Neuronal stem cell (in vitro differentiated cells): ENCODE data around the gene EMP2.

ENCODE experiments used
- DNase-seq: peaks from one replicate; pipeline ENCODE4 v3.0.0-alpha.2; 2013; ENCODE audit warnings: low spot score
- H2AFZ ChIP-seq: one replicate; pipeline ENCODE4 v1.6.1; 2013; ENCODE audit warnings: mild to moderate bottlenecking, low read length, inconsistent platforms
- H2AK5ac ChIP-seq: 2 replicates; pipeline ENCODE4 v1.6.1; 2013; ENCODE audit warnings: low read depth, mild to moderate bottlenecking, inconsistent platforms, low read length, moderate library complexity, mixed read lengths
- H2BK120ac ChIP-seq: 2 replicates; pipeline ENCODE4 v1.6.1; 2013; ENCODE audit warnings: low read depth, mild to moderate bottlenecking, inconsistent platforms, low read length, moderate library complexity, mixed read lengths
- H2BK12ac ChIP-seq: one replicate; pipeline ENCODE4 v1.6.1; 2013; ENCODE audit warnings: low read length, inconsistent platforms
- H2BK15ac ChIP-seq: 2 replicates; pipeline ENCODE4 v1.6.1; 2013; ENCODE audit warnings: mild to moderate bottlenecking, low read length, inconsistent platforms, mixed read lengths
- H2BK5ac ChIP-seq: one replicate; pipeline ENCODE4 v1.6.1; 2013; ENCODE audit warnings: inconsistent platforms, mild to moderate bottlenecking, low read length, moderate library complexity
- H3K14ac ChIP-seq: one replicate; pipeline ENCODE4 v1.6.1; 2013; ENCODE audit warnings: low read length, inconsistent platforms
- H3K18ac ChIP-seq: 2 replicates; pipeline ENCODE4 v1.6.1; 2013; ENCODE audit warnings: low read length, inconsistent platforms
- H3K23ac ChIP-seq: 2 replicates; pipeline ENCODE4 v1.6.1; 2013; ENCODE audit warnings: low read depth, mild to moderate bottlenecking, mixed read lengths, low read length, inconsistent platforms; ENCODE audit not compliant: poor library complexity
- H3K27ac ChIP-seq: replicated peaks from 3 replicates; pipeline ENCODE4 v1.5.1; 2013; ENCODE audit warnings: low read length, inconsistent platforms
- H3K27me3 ChIP-seq, 3 experiments: 2 replicates each; pipeline ENCODE4 v1.6.1; 2013; ENCODE audit warnings: low read length in 3 of 3, mild to moderate bottlenecking in 2 of 3, inconsistent platforms in 1 of 3, low read depth in 1 of 3, mixed read lengths in 1 of 3, moderate library complexity in 1 of 3; ENCODE audit not compliant: control insufficient read depth in 3 of 3, insufficient read depth in 3 of 3
- H3K36me3 ChIP-seq, 2 donors: replicated peaks in 1 of 2; 2 replicates each; pipeline ENCODE4 v1.6.1; 2013; ENCODE audit warnings: low read length in 2 of 2; ENCODE audit not compliant: control insufficient read depth in 2 of 2, insufficient read depth in 2 of 2
- H3K4ac ChIP-seq: 2 replicates; pipeline ENCODE4 v1.6.1; 2013; ENCODE audit warnings: inconsistent platforms, mild to moderate bottlenecking, low read length, moderate library complexity
- H3K4me1 ChIP-seq, 2 donors: 1 replicate in 1 of 2; 2 replicates in 1 of 2; pipeline ENCODE4 v1.6.1; 2013; ENCODE audit warnings: low read length in 2 of 2, low read depth in 1 of 2; ENCODE audit not compliant: control insufficient read depth in 2 of 2, insufficient read depth in 1 of 2
- H3K4me2 ChIP-seq: one replicate; pipeline ENCODE4 v1.6.1; 2013; ENCODE audit warnings: mild to moderate bottlenecking, low read length, inconsistent platforms; ENCODE audit not compliant: insufficient read depth, poor library complexity, severe bottlenecking
- H3K4me3 ChIP-seq, 2 donors: 2 replicates each; pipeline ENCODE4 v1.5.1; 2013; ENCODE audit warnings: low read length in 2 of 2, mild to moderate bottlenecking in 2 of 2, inconsistent platforms in 1 of 2, moderate library complexity in 1 of 2
- H3K79me1 ChIP-seq: one replicate; pipeline ENCODE4 v1.6.1; 2013; ENCODE audit warnings: low read depth, mild to moderate bottlenecking, inconsistent platforms, low read length, moderate library complexity
- H3K9ac ChIP-seq: one replicate; pipeline ENCODE4 v1.6.1; 2013; ENCODE audit warnings: mild to moderate bottlenecking, low read depth, low read length, inconsistent platforms; ENCODE audit not compliant: poor library complexity
- H3K9me3 ChIP-seq, 2 donors: replicated peaks in 1 of 2; 2 replicates each; pipeline versions ENCODE3 to v1.6.1; 2013; ENCODE audit warnings: low read length in 2 of 2, mild to moderate bottlenecking in 2 of 2, inconsistent platforms in 1 of 2, low read depth in 1 of 2, mixed read lengths in 1 of 2, moderate library complexity in 1 of 2; ENCODE audit not compliant: control insufficient read depth in 2 of 2, insufficient read depth in 1 of 2
- H4K8ac ChIP-seq: one replicate; pipeline ENCODE4 v1.6.1; 2013; ENCODE audit warnings: low read depth, mild to moderate bottlenecking, inconsistent platforms, low read length, moderate library complexity
- H4K91ac ChIP-seq: one replicate; pipeline ENCODE4 v1.6.1; 2013; ENCODE audit warnings: low read length, low read depth, mild to moderate bottlenecking, inconsistent platforms; ENCODE audit not compliant: poor library complexity
- WGBS, 2 donors: extraction: QIAGEN DNeasy Blood & Tissue Kit; methylation state at CpG; one replicate each; pipeline ENCODE4 v1.1.7; 2013; ENCODE audit warnings: missing lambda C conversion rate in 2 of 2, mixed read lengths in 1 of 2; ENCODE audit not compliant: insufficient read length in 2 of 2, insufficient replicate concordance in 1 of 2; ENCODE audit errors: extremely low coverage in 2 of 2; 5-methylcytosine and 5-hydroxymethylcytosine counted together

Gene EMP2

GRCh38 chr16:10577305-10578202, 2.8 kb downstream of the EMP2 start:
- H3K9me3 ChIP-seq, result no peaks in the 10 kb centered on the region
- H2AK5ac ChIP-seq, result peak overlapping the region; percentile 17
- H3K9ac ChIP-seq, result peak overlapping the region; percentile 33
- no peak overlapping the region for H4K91ac ChIP-seq
- H3K27me3 ChIP-seq, result no peaks in the 10 kb centered on the region
- peak overlapping the region; percentile 16 for H3K18ac ChIP-seq
- H3K23ac ChIP-seq, result no peak overlapping the region
- no peak overlapping the region for H2BK120ac ChIP-seq
- WGBS, 2 donors, result no CpG with 5 or more reads among the region's 17 CpGs
- peaks cover 2% of the 10 kb centered on the region for H3K79me1 ChIP-seq
- no peak overlapping the region for H3K4ac ChIP-seq
- H2BK5ac ChIP-seq, result no peak overlapping the region
- H3K14ac ChIP-seq, result no peak overlapping the region
- no peak overlapping the region for H3K4me2 ChIP-seq
- no peak overlapping the region for H2AFZ ChIP-seq
- no peak overlapping the region for H3K27ac ChIP-seq
- no peak for DNase-seq
- H2BK15ac ChIP-seq, result no peak overlapping the region
- H3K4me3 ChIP-seq, result no peak overlapping the region
- H4K8ac ChIP-seq, result no peak overlapping the region
- no peaks in the 10 kb centered on the region for H3K36me3 ChIP-seq
- peaks cover 21 to 31% of the 10 kb centered on the region in 2 donors for H3K4me1 ChIP-seq
- H2BK12ac ChIP-seq, result no peak overlapping the region

GRCh38 chr16:10576390-10577304, 3.8 kb downstream of the EMP2 start:
- Histone ChIP-seq H4K91ac (no peak overlapping the region), H3K4me2 (no peak overlapping the region), H3K27me3 (no peaks in the 10 kb centered on the region), H3K23ac (no peak overlapping the region), H3K4me1 (peaks cover 21 to 31% of the 10 kb centered on the region in 2 donors), H3K4me3 (no peak overlapping the region), H2AFZ (peak overlapping the region; percentile 49), H3K79me1 (peaks cover 2% of the 10 kb centered on the region), H3K9me3 (no peaks in the 10 kb centered on the region), H2BK15ac (no peak overlapping the region), H3K4ac (no peak overlapping the region), H2BK12ac (no peak overlapping the region), H3K36me3 (no peaks in the 10 kb centered on the region), H2AK5ac (no peak overlapping the region), H4K8ac (no peak overlapping the region), H3K18ac (peak overlapping the region; percentile 6), H3K27ac (no peak overlapping the region), H3K9ac (peak overlapping the region; percentile 33), H3K14ac (no peak overlapping the region), H2BK120ac (no peak overlapping the region), H2BK5ac (no peak overlapping the region)
- WGBS, 2 donors, result no CpG with 5 or more reads among the region's 17 CpGs
- no peak for DNase-seq

- Histone ChIP-seq H3K4me2 (no peak overlapping the region), H3K9ac (no peak overlapping the region), H3K9me3 (no peaks in the 10 kb centered on the region), H3K18ac (no peak overlapping the region), H2AK5ac (no peak overlapping the region), H3K23ac (no peak overlapping the region), H3K4me3 (no peak overlapping the region), H3K27ac (no peak overlapping the region), H3K4me1 (peaks cover 21 to 26% of the 10 kb centered on the region in 2 donors), H2BK120ac (no peak overlapping the region), H4K91ac (no peak overlapping the region), H2BK5ac (peak overlapping the region; percentile 54), H2AFZ (no peak overlapping the region), H2BK12ac (no peak overlapping the region), H3K27me3 (no peaks in the 10 kb centered on the region), H3K14ac (no peak overlapping the region), H3K79me1 (peaks cover 2% of the 10 kb centered on the region), H2BK15ac (no peak overlapping the region), H3K4ac (no peak overlapping the region), H3K36me3 (no peaks in the 10 kb centered on the region), H4K8ac (no peak overlapping the region)
- no peak for DNase-seq
- WGBS, 2 donors, result no CpG with 5 or more reads among the region's 4 CpGs
Measured at GRCh38 chr16:10575506-10576130, 4.8 kb downstream of the EMP2 start.
